ENCODE measurements around the gene NADSYN1. TPM values are rescaled to one million over a fixed set of nuclear protein-coding genes. Genes with fewer than 3 reads are reported as not detected.

The NADSYN1 gene
- total RNA-seq, 2 donors from 2014 or later = 99.7 to 114 TPM

DNA sequence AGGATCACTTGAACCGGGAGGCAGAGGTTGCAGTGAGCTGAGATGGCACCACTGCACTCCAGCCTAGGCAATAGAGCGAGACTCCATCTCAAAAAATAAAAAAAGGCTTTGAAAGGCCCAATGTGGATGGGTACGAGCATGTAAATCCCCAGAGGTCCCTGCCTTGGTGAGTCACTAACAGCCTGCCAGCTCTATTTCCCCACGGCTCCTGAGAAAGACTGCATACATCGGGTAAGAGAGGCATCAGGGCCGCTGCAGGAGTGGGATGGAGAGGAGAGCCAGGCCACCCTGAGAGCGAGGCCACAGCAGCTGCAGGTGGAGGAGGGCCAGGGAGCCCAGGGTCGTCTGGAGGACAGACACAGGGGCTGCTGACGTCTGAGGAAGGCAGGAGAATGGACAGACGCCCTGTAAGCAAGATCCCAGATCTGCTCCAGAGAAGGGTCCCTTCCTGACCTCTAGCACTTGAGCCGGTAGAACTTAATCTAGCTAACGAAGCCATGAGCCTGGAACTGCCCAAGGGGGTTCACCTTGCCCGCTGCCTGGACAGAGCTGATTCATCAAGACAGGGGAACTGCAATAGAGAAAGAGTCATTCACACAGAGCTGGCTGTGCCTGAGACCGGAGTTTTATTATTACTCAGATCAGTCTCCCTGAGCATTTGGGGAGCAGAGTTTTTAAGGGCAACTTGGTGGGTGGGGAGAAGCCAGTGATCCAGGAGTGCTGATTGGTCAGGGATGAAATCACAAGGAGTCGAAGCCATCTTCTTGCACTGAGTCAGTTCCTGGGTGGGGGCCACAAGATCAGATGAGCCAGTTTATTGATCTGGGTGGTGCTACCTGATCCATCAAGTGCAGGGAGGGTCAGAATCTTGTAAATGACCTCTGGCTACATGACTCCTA, 90.1 kb downstream of the NADSYN1 start:
- Mint-ChIP-seq H3K27me3 (peaks cover 50% of the 10 kb centered on the region), H3K36me3 (ENCODE audit: low read depth) (peaks cover 6% of the 10 kb centered on the region), H3K4me3 (no peak overlapping the region), H3K4me1 (peaks cover 5% of the 10 kb centered on the region), H3K27ac (no peak overlapping the region)
- DNase-seq (no peak), ATAC-seq (no peak)
- H3K9me3 ChIP-seq (ENCODE audit: control insufficient read depth, low read length, poor library complexity, severe bottlenecking) = no peaks in the 10 kb centered on the region

DNA sequence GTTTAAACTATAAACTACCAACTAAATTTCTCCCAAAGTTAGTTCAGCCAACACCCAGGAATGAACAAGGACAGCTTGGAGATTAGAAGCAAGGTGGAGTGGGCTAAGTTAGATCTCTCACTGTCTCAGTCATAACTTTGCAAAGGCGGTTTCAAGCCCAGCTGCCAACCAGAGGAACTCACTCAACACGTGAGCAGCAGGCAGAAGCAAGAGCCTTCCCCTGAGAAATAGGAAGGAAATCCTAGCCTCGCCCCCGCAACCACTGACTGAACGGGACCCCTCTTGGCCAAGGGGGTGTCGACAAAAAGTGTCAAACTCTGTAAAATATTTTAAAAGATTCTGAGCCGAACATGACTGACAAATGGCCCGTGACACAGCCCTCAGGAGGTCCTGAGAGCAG, 90.9 kb downstream of the NADSYN1 start:
- no peak for ATAC-seq
- no peaks in the 10 kb centered on the region for H3K9me3 ChIP-seq (ENCODE audit: control insufficient read depth, low read length, poor library complexity, severe bottlenecking)
- no peak for DNase-seq
- no peak overlapping the region for H3K4me3 Mint-ChIP-seq
- peaks cover 5% of the 10 kb centered on the region for H3K4me1 Mint-ChIP-seq
- peaks cover 5% of the 10 kb centered on the region for H3K36me3 Mint-ChIP-seq (ENCODE audit: low read depth)
- no peak overlapping the region for H3K27ac Mint-ChIP-seq
- H3K27me3 Mint-ChIP-seq = peaks cover 54% of the 10 kb centered on the region

DNA sequence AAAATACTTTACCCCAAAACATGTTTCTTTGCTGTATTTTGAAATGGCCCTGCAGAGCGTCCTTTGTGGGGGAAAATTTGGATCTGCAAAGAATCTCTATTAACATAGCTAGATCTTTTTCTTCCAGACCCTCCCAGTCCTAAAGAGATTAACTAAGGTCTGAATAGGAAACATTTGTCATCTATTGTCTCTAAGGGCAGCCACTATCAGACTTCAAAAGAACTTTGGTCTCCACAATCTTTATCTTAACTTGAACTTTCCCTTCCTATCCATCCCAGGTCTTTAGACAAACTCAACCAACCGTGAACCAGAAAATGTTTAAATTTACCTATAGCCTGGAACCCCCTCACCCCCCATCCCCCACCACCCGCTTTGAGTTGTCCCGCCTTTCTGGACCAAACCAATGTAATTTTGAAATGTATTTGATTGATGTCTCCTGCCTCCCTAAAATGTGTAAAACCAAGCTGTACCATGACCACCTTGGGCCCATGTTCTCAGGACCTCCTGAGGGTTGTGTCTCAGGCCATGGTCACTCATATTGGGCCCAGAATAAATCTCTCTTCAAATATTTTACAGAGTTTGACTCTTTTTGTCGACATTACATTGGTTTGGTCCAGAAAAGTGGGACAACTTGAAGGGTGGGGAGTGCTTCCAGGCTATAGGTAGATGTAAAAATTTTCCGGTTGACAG, 91.7 kb downstream of the NADSYN1 start:
- H3K9me3 ChIP-seq (ENCODE audit: control insufficient read depth, low read length, poor library complexity, severe bottlenecking) = no peaks in the 10 kb centered on the region
- no peak for ATAC-seq
- H3K27ac Mint-ChIP-seq = no peak overlapping the region
- peaks cover 3% of the 10 kb centered on the region for H3K36me3 Mint-ChIP-seq (ENCODE audit: low read depth)
- no peak overlapping the region for H3K4me3 Mint-ChIP-seq
- H3K4me1 Mint-ChIP-seq = peaks cover 5% of the 10 kb centered on the region
- DNase-seq = no peak
- H3K27me3 Mint-ChIP-seq = peaks cover 56% of the 10 kb centered on the region

DNA sequence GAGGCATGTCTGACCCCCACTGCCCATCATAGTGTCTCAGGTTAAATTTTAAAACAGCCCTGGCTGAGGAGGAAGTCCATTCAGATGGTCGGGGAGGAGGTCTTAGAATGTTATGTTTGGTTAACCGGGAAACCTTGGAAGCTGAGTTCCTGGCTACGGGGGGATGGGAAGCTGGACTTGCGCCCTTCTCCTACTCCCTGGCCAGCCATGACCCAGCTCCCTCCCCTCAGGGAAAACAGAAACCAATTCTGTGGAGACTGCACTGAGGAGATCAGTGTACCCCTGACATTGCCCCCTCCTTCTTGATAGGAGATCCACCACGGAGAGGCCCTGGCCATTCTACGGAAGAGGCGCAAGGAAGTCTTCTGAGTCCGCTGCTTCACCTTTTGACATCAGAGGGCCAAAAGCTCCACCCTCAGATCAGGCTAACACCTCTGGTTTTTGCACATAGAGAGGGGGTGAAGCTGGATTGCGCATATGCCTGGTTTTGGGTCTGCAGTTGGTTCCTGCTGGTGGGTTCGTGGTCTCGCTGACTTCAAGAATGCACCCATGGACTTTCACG, 92.5 kb downstream of the NADSYN1 start:
- Mint-ChIP-seq H3K36me3 (ENCODE audit: low read depth) (peaks cover 3% of the 10 kb centered on the region), H3K4me1 (peaks cover 7% of the 10 kb centered on the region), H3K27me3 (peaks cover 64% of the 10 kb centered on the region), H3K4me3 (no peak overlapping the region), H3K27ac (no peak overlapping the region)
- no peaks in the 10 kb centered on the region for H3K9me3 ChIP-seq (ENCODE audit: control insufficient read depth, low read length, poor library complexity, severe bottlenecking)
- no peak for ATAC-seq
- no peak for DNase-seq

DNA sequence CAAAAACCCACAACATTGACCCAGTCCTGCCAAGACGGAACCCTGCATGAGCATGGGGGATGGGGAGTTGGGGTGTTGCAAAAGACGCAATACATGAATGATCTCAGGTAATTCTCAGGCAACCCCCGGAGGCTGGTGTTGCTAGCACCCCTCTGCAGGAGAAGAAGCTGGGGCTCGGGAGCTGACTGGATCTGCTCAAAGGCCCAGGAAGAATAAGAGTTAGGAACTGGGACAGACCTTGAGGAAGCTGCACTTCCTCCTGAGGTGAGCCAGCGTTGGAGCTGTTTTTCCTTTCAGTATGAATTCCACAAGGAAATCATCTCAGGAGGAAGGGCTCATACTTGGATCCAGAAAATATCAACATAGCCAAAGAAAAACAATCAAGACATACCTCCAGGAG, 95.1 kb downstream of the NADSYN1 start, which contains the start of gene KRTAP5-9:
Gene KRTAP5-9, plus strand, starts transcription at position 301 of the 400 bp plus-strand sequence. CDS start 238 bp downstream, outside the sequence.
- Mint-ChIP-seq H3K36me3 (ENCODE audit: low read depth) (no peaks in the 10 kb centered on the region), H3K4me3 (no peak within 1 kb of the TSS), H3K4me1 (peaks cover 5% of the 10 kb centered on the region), H3K27ac (no peak within 1 kb of the TSS), H3K27me3 (peaks cover 54% of the 10 kb centered on the region)
- H3K9me3 ChIP-seq (ENCODE audit: control insufficient read depth, low read length, poor library complexity, severe bottlenecking) = no peaks in the 10 kb centered on the region
- DNase-seq (no peak), ATAC-seq (no peak)

DNA sequence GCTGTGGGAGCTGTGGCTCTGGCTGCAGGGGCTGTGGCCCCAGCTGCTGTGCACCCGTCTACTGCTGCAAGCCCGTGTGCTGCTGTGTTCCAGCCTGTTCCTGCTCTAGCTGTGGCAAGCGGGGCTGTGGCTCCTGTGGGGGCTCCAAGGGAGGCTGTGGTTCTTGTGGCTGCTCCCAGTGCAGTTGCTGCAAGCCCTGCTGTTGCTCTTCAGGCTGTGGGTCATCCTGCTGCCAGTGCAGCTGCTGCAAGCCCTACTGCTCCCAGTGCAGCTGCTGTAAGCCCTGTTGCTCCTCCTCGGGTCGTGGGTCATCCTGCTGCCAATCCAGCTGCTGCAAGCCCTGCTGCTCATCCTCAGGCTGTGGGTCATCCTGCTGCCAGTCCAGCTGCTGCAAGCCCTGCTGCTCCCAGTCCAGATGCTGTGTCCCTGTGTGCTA, 95.7 kb downstream of the NADSYN1 start:
- peaks cover 49% of the 10 kb centered on the region for H3K27me3 Mint-ChIP-seq
- ATAC-seq (no peak), DNase-seq (no peak)
- H3K4me3 Mint-ChIP-seq = no peak overlapping the region
- no peaks in the 10 kb centered on the region for H3K9me3 ChIP-seq (ENCODE audit: control insufficient read depth, low read length, poor library complexity, severe bottlenecking)
- no peaks in the 10 kb centered on the region for H3K36me3 Mint-ChIP-seq (ENCODE audit: low read depth)
- H3K27ac Mint-ChIP-seq = no peak overlapping the region
- peaks cover 2% of the 10 kb centered on the region for H3K4me1 Mint-ChIP-seq

Other genes starting within 250 kb of the NADSYN1 start
- gene SHANK2, start 200.6 kb upstream of the NADSYN1 start, total RNA-seq = under 1 TPM in 1 of 2 donors, not detected in 1; 0.37 TPM
- gene DHCR7, start 4.8 kb upstream of the NADSYN1 start, total RNA-seq = 10 to 100 TPM; 16.8 to 26.7 TPM
- gene KRTAP5-7, start 74.1 kb downstream of the NADSYN1 start, total RNA-seq = not detected
- gene KRTAP5-8, start 84.8 kb downstream of the NADSYN1 start, total RNA-seq = under 1 TPM in 1 of 2 donors, not detected in 1; 0.37 TPM
- gene KRTAP5-9, start 95.2 kb downstream of the NADSYN1 start, total RNA-seq = not detected
- not detected for gene KRTAP5-10, start 112.4 kb downstream of the NADSYN1 start, total RNA-seq
- gene KRTAP5-11, start 129.7 kb downstream of the NADSYN1 start, total RNA-seq = not detected

Measured in T-helper 17 cell (primary cell).